AG04450 (cell line): ENCODE measurements around the gene NMNAT3. TPM values are rescaled to one million over a fixed set of nuclear protein-coding genes. Genes with fewer than 3 reads are reported as not detected.

Experiments
- CTCF ChIA-PET: fragments of 300-600, 350-600 bp; formaldehyde crosslinking; extraction: SDS; loops from one replicate; lab custom pipeline; 2022; ENCODE audit warnings: antibody characterized with exemption, inconsistent platforms; lab: Charles Lee
- POLR2A ChIA-PET: fragments of 350-600 bp; formaldehyde crosslinking; extraction: SDS; loops from one replicate; lab custom pipeline; 2021; ENCODE audit warnings: antibody characterized with exemption, inconsistent platforms; lab: Yijun Ruan, JAX
- DNase-seq: peaks from one replicate; pipeline ENCODE4 v3.0.0-alpha.2; 2011; ENCODE audit warnings: low read depth, low spot score
- H3K27ac ChIP-seq: one replicate; pipeline ENCODE4 v1.5.1; 2012; ENCODE audit warnings: low read depth, low read length, control low read depth
- H3K27me3 ChIP-seq: one replicate; pipeline ENCODE4 v1.6.0; 2012; ENCODE audit warnings: low read length; ENCODE audit not compliant: control insufficient read depth, insufficient read depth
- H3K4me3 ChIP-seq: 2 replicates; pipeline ENCODE4 v1.5.1; 2011; ENCODE audit warnings: mild to moderate bottlenecking, low read depth, low read length, control low read depth
- H3K9me3 ChIP-seq: 2 replicates; pipeline ENCODE4 v1.5.1; 2012; ENCODE audit warnings: low read length; ENCODE audit not compliant: control insufficient read depth, insufficient read depth
- polyA plus RNA-seq: library from polyadenylated mRNA; depleted of rRNA; stranded (reverse); fragments of >200 nt; gene quantifications from 2 replicates; pipeline ENCODE4 v1.2.3, GENCODE V29; 2011
- TF ChIP-seq, protein P1 (sequence below): IDR thresholded peaks from 2 replicates; pipeline ENCODE4 v1.5.1; 2011; ENCODE audit warnings: low read depth, low read length, control low read depth, inconsistent platforms

Gene NMNAT3
- polyA plus RNA-seq, 1 experiment: 0.22 TPM

DNA sequence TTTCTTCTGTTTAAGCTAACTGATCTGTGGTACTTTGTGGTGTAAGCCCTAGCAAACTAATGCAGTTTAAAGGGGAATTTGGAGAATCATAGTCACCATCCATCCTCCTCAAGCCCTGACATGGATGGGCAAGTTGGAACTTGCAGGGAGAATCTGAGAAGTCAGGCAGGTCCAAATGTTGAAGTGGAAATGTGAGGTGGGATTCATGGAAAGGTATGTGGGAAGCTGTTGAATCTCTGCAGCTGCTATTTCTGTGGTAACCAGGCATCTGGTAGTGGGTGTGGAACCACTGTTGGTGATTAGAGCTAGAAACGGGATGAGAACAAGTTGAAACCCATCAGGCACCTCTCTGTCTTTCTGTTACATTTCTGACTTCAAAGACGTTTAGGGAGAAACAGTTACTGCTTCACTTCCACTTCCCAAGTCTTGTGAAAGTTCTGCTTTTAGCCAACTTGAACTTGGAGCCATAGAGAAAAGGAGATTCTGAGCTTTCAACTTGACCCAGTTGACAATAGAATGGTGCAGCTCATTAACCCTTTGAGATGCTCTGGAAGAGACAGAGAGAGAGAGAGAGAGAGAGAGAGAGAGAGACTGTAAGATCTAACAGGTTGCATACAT lies 38.1 kb upstream of the NMNAT3 start:
- no peak for DNase-seq
- Histone ChIP-seq H3K27me3 (no peaks in the 10 kb centered on the region), H3K4me3 (no peak overlapping the region), H3K27ac (no peak overlapping the region), H3K9me3 (no peaks in the 10 kb centered on the region)
- ChIA-PET CTCF (no interaction called here), POLR2A (no interaction called here)
- TF ChIP-seq, protein P1, sequence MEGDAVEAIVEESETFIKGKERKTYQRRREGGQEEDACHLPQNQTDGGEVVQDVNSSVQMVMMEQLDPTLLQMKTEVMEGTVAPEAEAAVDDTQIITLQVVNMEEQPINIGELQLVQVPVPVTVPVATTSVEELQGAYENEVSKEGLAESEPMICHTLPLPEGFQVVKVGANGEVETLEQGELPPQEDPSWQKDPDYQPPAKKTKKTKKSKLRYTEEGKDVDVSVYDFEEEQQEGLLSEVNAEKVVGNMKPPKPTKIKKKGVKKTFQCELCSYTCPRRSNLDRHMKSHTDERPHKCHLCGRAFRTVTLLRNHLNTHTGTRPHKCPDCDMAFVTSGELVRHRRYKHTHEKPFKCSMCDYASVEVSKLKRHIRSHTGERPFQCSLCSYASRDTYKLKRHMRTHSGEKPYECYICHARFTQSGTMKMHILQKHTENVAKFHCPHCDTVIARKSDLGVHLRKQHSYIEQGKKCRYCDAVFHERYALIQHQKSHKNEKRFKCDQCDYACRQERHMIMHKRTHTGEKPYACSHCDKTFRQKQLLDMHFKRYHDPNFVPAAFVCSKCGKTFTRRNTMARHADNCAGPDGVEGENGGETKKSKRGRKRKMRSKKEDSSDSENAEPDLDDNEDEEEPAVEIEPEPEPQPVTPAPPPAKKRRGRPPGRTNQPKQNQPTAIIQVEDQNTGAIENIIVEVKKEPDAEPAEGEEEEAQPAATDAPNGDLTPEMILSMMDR: no peak

DNA sequence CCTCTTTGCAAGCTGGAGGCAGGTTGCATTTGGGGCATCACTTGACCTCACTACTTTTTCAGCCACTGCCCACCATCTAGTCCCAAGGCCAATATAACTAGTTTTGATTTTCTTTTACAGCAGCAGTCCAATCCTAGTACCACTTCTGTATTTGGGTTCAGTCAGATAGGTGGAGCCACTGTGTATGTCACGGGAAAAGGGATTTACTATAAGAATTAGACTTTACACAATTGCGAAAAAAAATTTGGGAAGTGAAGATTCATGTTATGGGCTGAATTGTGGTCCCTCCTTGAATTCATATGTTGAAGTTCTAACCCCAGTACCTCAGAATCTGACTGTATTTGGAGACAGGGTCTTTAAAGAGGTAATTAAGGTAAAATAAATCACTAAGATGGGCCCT lies 37.4 kb upstream of the NMNAT3 start:
- Histone ChIP-seq H3K9me3 (no peaks in the 10 kb centered on the region), H3K4me3 (no peak overlapping the region), H3K27me3 (no peaks in the 10 kb centered on the region), H3K27ac (no peak overlapping the region)
- no peak for DNase-seq
- TF ChIP-seq, protein P1: no peak
- CTCF ChIA-PET: no interaction called here
- POLR2A ChIA-PET: no interaction called here

- ChIA-PET CTCF (no interaction called here), POLR2A (no interaction called here)
- H3K4me3 ChIP-seq: no peak overlapping the region
- DNase-seq: no peak
- H3K27me3 ChIP-seq: no peaks in the 10 kb centered on the region
- H3K27ac ChIP-seq: no peak overlapping the region
- H3K9me3 ChIP-seq: no peaks in the 10 kb centered on the region
- TF ChIP-seq, protein P1: no peak
Measured at GRCh38 chr3:139710212-139710611, 32.4 kb upstream of the NMNAT3 start.

GRCh38 chr3:139705631-139706030 lies 27.9 kb upstream of the NMNAT3 start:
- DNase-seq: no peak
- ChIA-PET POLR2A (no interaction called here), CTCF (no interaction called here)
- H3K9me3 ChIP-seq: no peaks in the 10 kb centered on the region
- no peak overlapping the region for H3K27ac ChIP-seq
- no peak overlapping the region for H3K4me3 ChIP-seq
- H3K27me3 ChIP-seq: no peaks in the 10 kb centered on the region
- TF ChIP-seq, protein P1: no peak

- ChIA-PET CTCF (no interaction called here), POLR2A (no interaction called here)
- DNase-seq: no peak
- H3K4me3 ChIP-seq: no peak overlapping the region
- H3K27ac ChIP-seq: no peak overlapping the region
- H3K27me3 ChIP-seq: no peaks in the 10 kb centered on the region
- TF ChIP-seq, protein P1: no peak
- no peaks in the 10 kb centered on the region for H3K9me3 ChIP-seq
Measured at GRCh38 chr3:139696314-139696604, 18.5 kb upstream of the NMNAT3 start.
